ENCODE measurements around the gene CPTP.

DNA sequence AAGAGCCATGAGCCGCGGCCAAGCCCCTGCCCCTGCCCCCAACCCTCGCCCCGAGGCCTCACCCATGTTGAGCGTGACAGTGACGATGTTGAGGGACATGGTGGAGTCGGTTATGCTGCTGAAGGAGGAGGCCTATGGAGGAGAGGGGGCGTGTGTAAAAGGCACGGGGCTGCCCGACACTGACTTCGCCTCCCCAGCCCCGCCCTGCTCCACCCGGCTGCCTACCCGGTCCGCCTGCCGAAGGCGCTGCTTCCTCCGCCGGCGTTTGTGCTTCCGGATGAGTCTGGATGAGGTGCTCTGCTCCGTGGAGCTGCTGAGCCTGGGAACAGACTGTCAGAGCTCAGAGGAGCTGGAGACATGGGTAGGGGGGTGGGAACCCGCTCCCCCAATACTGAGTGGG, 15.6 kb downstream of the CPTP start:
- TF ChIP-seq, protein P1, sequence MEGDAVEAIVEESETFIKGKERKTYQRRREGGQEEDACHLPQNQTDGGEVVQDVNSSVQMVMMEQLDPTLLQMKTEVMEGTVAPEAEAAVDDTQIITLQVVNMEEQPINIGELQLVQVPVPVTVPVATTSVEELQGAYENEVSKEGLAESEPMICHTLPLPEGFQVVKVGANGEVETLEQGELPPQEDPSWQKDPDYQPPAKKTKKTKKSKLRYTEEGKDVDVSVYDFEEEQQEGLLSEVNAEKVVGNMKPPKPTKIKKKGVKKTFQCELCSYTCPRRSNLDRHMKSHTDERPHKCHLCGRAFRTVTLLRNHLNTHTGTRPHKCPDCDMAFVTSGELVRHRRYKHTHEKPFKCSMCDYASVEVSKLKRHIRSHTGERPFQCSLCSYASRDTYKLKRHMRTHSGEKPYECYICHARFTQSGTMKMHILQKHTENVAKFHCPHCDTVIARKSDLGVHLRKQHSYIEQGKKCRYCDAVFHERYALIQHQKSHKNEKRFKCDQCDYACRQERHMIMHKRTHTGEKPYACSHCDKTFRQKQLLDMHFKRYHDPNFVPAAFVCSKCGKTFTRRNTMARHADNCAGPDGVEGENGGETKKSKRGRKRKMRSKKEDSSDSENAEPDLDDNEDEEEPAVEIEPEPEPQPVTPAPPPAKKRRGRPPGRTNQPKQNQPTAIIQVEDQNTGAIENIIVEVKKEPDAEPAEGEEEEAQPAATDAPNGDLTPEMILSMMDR (IDR thresholded peaks at IDR 0.05; ENCODE audit: low read depth, low read length, poor library complexity, severe bottlenecking) = no peak
- TF ChIP-seq EZH2phosphoT487 (IDR thresholded peaks at IDR 0.05; ENCODE audit: borderline replicate concordance, low read length) = no peak

All from DOHH2 (cell line).